Breast epithelium (tissue), 4 donors: ENCODE results near the gene AXIN2. TPM values are rescaled to one million over a fixed set of nuclear protein-coding genes. Genes with fewer than 3 reads are reported as not detected.
A peak's percentile ranks its signal among the peaks of the same experiment; 100 is the strongest.

Experiments
- DNase-seq, 2 donors: peaks; one replicate each; pipeline ENCODE4 v3.0.0-alpha.2; 2019; ENCODE audit warnings: low spot score in 2 of 2
- H3K27ac ChIP-seq, 2 donors: fragments of 200-600 bp; sonication (generic) in 1 of 2; one replicate each; pipeline ENCODE4 v1.5.1; 2016 to 2019; ENCODE audit warnings: mild to moderate bottlenecking in 1 of 2
- H3K27me3 ChIP-seq, 2 donors: fragments of 200-600 bp; sonication (generic) in 1 of 2; one replicate each; pipeline versions ENCODE4 v1.5.1 to v1.6.0; 2017 to 2019; ENCODE audit warnings: control low read depth in 1 of 2, mild to moderate bottlenecking in 1 of 2
- H3K36me3 ChIP-seq: fragments of 200-600 bp; one replicate; pipeline ENCODE4 v1.5.1; 2019
- H3K4me1 ChIP-seq, 2 donors: fragments of 200-600 bp; sonication (generic); one replicate each; pipeline ENCODE4 v1.5.1; 2016 to 2019; ENCODE audit warnings: control low read depth in 1 of 2
- H3K4me3 ChIP-seq, 3 donors: fragments of 200-600 bp; sonication (generic); 1 replicate in 2 of 3; 2 replicates in 1 of 3; pipeline ENCODE4 v1.5.1; 2016 to 2019; ENCODE audit warnings: mild to moderate bottlenecking in 3 of 3, moderate library complexity in 2 of 3
- H3K9me3 ChIP-seq, 2 donors: fragments of 200-600 bp; sonication (generic) in 1 of 2; one replicate each; pipeline ENCODE4 v1.5.1; 2016 to 2019; ENCODE audit warnings: control low read depth in 1 of 2
- POLR2A ChIP-seq: fragments of 450-650 bp; IDR thresholded peaks from one replicate; pipeline ENCODE4 v1.6.1; 2016; ENCODE audit warnings: antibody characterized with exemption, mild to moderate bottlenecking, moderate library complexity
- POLR2AphosphoS5 ChIP-seq, 3 donors: sonication (generic); formaldehyde crosslinking; IDR thresholded peaks; one replicate each; pipeline ENCODE4 v1.6.1; 2017; ENCODE audit warnings: antibody characterized with exemption in 3 of 3
- intact Hi-C: fragments of 100-400 bp; cut with DNase I; formaldehyde crosslinking; loops from one replicate; pipeline ENCODE4 v1.15.1; 2023; ENCODE audit warnings: low total_unique reads
- total RNA-seq, 3 donors: library from RNA; depleted of rRNA; stranded (reverse); fragments of >200 nt; gene quantifications; one replicate each; pipeline ENCODE4 v1.1.0, GENCODE V29; 2016
- TF ChIP-seq, protein P1 (sequence below), 3 donors: fragments of 450-650 bp; IDR thresholded peaks; one replicate each; pipeline ENCODE4 v1.5.1; 2016 to 2017; ENCODE audit warnings: antibody characterized with exemption in 3 of 3, mild to moderate bottlenecking in 3 of 3, moderate library complexity in 3 of 3

The AXIN2 gene
- total RNA-seq, 3 donors from 2014 or later = 8.3 to 13.1 (median 10.5) TPM

DNA sequence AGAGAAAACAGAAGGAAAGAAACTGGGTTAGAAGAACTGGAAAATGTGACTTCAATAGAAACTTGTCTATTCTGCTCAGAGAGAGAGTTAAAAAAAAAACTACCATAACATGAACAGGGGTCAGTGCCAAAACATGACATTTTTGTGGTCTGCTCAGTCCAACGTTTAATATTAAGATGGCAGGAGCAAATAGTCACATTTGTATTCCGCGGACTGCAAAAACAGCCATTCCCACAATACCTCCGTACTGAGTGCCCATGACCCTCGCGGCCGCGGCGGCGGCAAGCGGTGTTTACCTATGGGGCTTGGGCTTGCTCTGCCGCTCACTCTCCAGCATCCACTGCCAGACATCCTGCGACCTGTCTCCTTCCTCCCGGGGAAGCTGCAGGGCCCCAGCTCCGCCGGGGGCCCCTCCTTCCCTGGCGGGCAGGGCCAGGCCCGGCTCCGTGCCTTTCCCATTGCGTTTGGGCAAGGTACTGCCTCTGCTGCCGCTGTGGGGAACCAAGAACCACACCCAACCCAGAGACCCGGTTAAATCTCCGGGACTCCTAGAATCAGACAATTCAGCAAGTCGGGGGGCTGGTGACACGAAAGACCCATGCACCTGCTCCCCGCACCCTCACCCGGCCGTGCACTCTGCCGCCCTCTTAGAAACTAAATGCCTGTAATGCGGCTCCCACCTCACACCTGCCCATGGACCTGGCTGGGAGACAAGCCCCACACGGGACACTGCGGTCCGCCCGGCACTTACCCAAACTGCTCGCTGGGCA, 24.7 kb downstream of the AXIN2 start:
- Histone ChIP-seq H3K36me3 (no peaks in the 10 kb centered on the region), H3K27me3 (no peaks in the 10 kb centered on the region), H3K27ac (no peak overlapping the region), H3K4me3 (no peak overlapping the region), H3K9me3 (no peaks in the 10 kb centered on the region), H3K4me1 (peaks cover 5 to 9% of the 10 kb centered on the region in 2 donors)
- TF ChIP-seq POLR2A (no peak), POLR2AphosphoS5 (IDR thresholded peaks at IDR 0.05) (no peak)
- TF ChIP-seq, protein P1, sequence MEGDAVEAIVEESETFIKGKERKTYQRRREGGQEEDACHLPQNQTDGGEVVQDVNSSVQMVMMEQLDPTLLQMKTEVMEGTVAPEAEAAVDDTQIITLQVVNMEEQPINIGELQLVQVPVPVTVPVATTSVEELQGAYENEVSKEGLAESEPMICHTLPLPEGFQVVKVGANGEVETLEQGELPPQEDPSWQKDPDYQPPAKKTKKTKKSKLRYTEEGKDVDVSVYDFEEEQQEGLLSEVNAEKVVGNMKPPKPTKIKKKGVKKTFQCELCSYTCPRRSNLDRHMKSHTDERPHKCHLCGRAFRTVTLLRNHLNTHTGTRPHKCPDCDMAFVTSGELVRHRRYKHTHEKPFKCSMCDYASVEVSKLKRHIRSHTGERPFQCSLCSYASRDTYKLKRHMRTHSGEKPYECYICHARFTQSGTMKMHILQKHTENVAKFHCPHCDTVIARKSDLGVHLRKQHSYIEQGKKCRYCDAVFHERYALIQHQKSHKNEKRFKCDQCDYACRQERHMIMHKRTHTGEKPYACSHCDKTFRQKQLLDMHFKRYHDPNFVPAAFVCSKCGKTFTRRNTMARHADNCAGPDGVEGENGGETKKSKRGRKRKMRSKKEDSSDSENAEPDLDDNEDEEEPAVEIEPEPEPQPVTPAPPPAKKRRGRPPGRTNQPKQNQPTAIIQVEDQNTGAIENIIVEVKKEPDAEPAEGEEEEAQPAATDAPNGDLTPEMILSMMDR (IDR thresholded peaks at IDR 0.05) = no peak
- intact Hi-C loops = no loop called here
- no peak for DNase-seq

DNA sequence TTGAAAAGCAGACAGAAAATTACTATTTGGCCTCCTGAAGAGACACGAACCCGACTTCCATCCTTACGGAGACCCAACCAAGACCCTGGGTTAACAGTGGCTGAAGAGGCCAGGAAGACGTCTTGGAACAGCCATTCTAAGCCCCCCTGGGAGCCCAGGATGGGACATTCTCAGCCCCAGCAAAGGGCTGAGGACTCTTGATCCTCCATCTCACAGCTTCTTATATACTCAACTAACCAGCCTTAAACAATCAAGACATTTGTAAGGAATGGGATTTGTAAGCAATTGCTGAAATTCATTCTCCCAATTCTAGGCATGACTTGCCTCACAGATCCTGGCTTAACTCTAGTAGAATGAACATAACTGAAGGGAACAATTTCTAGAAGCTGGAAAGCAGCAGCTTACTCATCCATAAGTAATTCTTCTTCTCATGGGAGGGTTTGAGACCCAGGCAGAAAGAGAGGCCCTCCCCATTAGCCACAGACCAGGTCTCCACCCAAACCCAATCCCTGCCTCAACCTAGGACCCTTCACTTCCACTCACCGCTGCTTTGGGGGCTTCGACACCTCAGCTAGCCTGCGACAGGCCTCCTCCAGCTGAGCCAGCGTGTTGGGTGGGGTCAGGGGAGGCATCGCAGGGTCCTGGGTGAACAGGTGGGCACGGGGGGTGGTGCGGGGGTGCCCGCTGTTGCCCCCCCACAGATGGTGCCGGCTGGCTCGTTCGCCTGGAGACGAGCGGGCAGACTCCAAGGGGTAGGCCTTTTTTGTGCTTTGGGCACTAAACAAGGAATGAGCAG, 25.5 kb downstream of the AXIN2 start:
- no peaks in the 10 kb centered on the region for H3K27me3 ChIP-seq
- no peak overlapping the region for H3K4me3 ChIP-seq
- no peak for DNase-seq

GRCh38 chr17:65533852-65534457, 27.5 kb downstream of the AXIN2 start:
- H3K27ac ChIP-seq = peak overlapping the region in 1 of 2 donors; percentile 86
- no peak for DNase-seq
- intact Hi-C loops = no loop called here
- TF ChIP-seq, protein P1 (IDR thresholded peaks at IDR 0.05) = no peak
- no peak for TF ChIP-seq POLR2A
- no peak for TF ChIP-seq POLR2AphosphoS5 (IDR thresholded peaks at IDR 0.05)
- no peak overlapping the region for H3K4me3 ChIP-seq
- H3K27me3 ChIP-seq = no peaks in the 10 kb centered on the region
- no peaks in the 10 kb centered on the region for H3K36me3 ChIP-seq
- H3K9me3 ChIP-seq = no peaks in the 10 kb centered on the region
- peaks cover 13 to 19% of the 10 kb centered on the region in 2 donors for H3K4me1 ChIP-seq

More for the DNA sequence above, 25.5 kb downstream of the AXIN2 start:
- H3K4me1 ChIP-seq = peaks cover 13 to 14% of the 10 kb centered on the region in 2 donors
- TF ChIP-seq POLR2AphosphoS5 (IDR thresholded peaks at IDR 0.05) = no peak
- TF ChIP-seq, protein P1 (IDR thresholded peaks at IDR 0.05) = no peak
- TF ChIP-seq POLR2A = no peak
- H3K9me3 ChIP-seq = no peaks in the 10 kb centered on the region
- H3K36me3 ChIP-seq = no peaks in the 10 kb centered on the region
- no peak overlapping the region for H3K27ac ChIP-seq
- intact Hi-C loops = no loop called here

DNA sequence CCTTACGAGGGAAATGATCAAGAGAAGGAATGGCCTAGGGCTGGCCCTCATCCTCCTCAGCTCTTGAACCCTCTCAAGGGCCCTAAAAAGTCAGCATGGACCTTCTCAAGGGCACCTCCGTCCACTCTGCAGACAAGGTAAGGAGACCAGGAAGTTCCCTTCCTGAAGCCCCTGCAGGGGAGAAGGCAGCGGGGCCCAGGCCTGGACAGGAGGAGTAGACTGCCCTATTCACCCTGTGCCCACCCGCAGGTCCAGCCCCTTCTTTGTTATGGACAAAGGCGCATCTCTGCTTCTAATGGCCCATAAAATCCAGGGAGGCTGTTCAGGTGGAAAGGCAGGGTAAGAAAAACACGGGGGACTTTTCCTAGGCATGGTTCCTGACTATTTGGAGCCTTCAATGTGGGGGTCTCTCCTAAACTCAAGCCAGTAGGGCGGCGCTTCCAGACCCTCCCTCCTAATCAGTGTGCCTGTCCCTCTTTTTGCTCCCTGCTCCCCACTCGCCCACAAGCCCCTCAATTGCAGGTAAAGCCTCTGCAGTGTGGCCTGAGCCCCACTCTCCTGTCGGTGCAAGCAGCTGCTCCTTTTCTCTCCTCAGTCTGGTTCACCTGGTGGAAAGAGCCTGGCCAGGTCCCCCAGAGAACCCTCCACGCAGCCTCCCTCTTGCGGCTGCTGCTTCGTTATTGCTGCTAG, 28.2 kb downstream of the AXIN2 start:
- intact Hi-C loops = no loop called here
- TF ChIP-seq POLR2AphosphoS5 (IDR thresholded peaks at IDR 0.05) (no peak), POLR2A (no peak)
- TF ChIP-seq, protein P1 (IDR thresholded peaks at IDR 0.05) = no peak

More for the DNA sequence above, 28.2 kb downstream of the AXIN2 start:
- Histone ChIP-seq H3K27me3 (no peaks in the 10 kb centered on the region), H3K27ac (peak overlapping the region; percentile 57 to 86), H3K9me3 (no peaks in the 10 kb centered on the region), H3K4me3 (no peak overlapping the region), H3K36me3 (no peaks in the 10 kb centered on the region), H3K4me1 (peaks cover 13 to 19% of the 10 kb centered on the region in 2 donors)
- DNase-seq = no peak
